A673 (cell line): Measurements from ENCODE around the gene NEDD4L.

ENCODE experiments used
- EZH2 ChIP-seq: fragments of 200-600 bp; sonication (generic); IDR thresholded peaks from 2 replicates; pipeline ENCODE4 v1.6.1; 2017; ENCODE audit warnings: borderline replicate concordance, low read depth, mild to moderate bottlenecking, mixed read lengths, antibody characterized with exemption, low read length; ENCODE audit not compliant: poor library complexity, severe bottlenecking
- TF ChIP-seq, protein P1 (sequence below): fragments of 300-800, 200-600 bp; sonication (generic); conservative IDR thresholded peaks from 2 replicates; pipeline ENCODE4 v1.5.1; 2017; ENCODE audit warnings: low read depth, mild to moderate bottlenecking, antibody characterized with exemption, low read length, moderate library complexity, mixed read lengths

DNA sequence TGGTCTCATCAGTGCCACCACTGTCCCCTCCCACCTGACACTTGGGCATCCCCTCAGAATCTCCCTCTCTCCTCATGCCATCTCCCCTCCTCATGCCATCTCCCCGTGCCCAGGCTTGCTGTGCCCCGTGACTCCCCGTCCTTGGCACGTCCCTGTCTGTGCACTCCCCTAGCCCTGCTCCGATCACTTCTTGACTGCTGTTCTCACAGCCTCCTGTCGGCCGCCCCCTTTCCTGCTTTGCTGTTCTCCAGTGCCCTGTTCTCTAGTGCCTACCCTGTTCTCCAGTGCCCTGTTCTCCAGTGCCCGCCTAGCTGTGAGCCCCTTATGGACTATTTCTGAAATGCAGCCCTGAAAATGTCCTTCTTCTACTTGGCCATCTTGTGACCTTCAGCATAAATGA lies 331.0 kb downstream of the NEDD4L start:
- TF ChIP-seq, protein P1, sequence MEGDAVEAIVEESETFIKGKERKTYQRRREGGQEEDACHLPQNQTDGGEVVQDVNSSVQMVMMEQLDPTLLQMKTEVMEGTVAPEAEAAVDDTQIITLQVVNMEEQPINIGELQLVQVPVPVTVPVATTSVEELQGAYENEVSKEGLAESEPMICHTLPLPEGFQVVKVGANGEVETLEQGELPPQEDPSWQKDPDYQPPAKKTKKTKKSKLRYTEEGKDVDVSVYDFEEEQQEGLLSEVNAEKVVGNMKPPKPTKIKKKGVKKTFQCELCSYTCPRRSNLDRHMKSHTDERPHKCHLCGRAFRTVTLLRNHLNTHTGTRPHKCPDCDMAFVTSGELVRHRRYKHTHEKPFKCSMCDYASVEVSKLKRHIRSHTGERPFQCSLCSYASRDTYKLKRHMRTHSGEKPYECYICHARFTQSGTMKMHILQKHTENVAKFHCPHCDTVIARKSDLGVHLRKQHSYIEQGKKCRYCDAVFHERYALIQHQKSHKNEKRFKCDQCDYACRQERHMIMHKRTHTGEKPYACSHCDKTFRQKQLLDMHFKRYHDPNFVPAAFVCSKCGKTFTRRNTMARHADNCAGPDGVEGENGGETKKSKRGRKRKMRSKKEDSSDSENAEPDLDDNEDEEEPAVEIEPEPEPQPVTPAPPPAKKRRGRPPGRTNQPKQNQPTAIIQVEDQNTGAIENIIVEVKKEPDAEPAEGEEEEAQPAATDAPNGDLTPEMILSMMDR, result no peak
- no peak for TF ChIP-seq EZH2
